Measurements from ENCODE around the gene AFAP1. TPM values are rescaled to one million over a fixed set of nuclear protein-coding genes. Genes with fewer than 3 reads are reported as not detected.

The AFAP1 gene
- total RNA-seq, 4 donors from 2014 or later, result 4.4 to 16.6 (median 10.7) TPM

GRCh38 chr4:7847206-7847605, 92.5 kb downstream of the AFAP1 start:
- intact Hi-C loops (cut with DNase I), result no loop called here

DNA sequence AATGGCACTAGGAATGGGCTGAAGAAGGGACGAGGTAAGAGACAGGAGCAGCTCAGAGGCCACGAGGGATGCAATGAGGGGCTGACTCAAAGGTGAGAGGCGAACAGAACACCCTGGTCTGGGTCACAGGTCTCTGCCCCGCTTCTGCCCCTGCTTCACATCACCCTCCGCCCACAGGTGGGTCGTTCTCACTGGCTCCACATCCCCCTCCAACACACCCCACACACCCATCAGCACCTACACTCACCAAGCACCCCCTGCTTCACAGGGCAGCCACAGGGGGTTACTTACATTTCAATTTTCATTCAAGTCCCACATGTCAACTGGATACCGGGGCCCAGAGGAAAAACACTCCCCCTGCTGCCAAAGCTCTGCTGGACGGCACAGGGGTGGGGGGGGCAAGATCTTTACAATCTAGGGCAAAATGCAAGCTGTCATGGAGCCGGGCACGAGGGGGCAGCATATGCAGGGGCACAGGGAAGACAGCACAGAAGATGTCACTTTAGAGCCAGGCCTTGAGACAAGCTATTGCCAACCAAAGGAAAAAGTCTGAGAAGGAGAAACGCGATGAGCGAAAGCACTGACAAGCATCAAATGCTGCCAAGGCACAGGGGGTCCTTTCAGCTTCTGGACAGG, 94.0 kb downstream of the AFAP1 start:
- WGBS, 2 donors, result 79% methylated on average over 10 to 12 of the region's 13 CpGs
- intact Hi-C loops (cut with DNase I), result no loop called here

More at GRCh38 chr4:7847206-7847605, 92.5 kb downstream of the AFAP1 start:
- DNase-seq, result no peak
- 78 to 80% methylated on average over 6 of the region's 6 CpGs for WGBS, 2 donors
- H3K27ac ChIP-seq, result no peak overlapping the region
- no peak overlapping the region for H3K4me3 ChIP-seq
- TF ChIP-seq POLR2A (IDR thresholded peaks at IDR 0.05) (no peak), CTCF (IDR thresholded peaks at IDR 0.05) (no peak)
- H3K9me3 ChIP-seq, result no peaks in the 10 kb centered on the region
- H3K4me1 ChIP-seq, result peaks cover 0 to 28% (median 21%) of the 10 kb centered on the region in 3 donors
- H3K36me3 ChIP-seq, result peaks cover 0 to 17% (median 0%) of the 10 kb centered on the region in 3 donors
- H3K27me3 ChIP-seq, result no peaks in the 10 kb centered on the region

DNA sequence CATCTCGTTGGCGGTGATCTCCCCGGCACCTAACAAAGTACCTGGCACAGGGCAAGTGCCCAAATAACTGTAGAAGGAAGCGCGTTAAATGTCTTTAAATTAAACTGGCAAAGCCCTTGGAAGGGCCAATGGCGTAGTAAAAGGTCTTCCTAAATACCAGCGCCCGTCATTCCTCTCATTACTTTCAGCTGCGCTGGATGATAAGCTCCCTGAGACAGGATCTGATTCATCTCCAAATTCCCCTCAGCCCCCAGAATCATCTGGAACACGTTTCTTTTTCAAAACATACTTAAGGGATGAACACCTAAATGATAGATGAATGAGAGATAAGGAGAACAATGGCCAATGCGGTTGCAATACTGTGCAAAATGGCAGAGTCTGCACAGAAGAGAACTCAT, 95.1 kb downstream of the AFAP1 start:
- 42 to 72% methylated on average over 8 of the region's 11 CpGs for WGBS, 2 donors
- TF ChIP-seq POLR2A (IDR thresholded peaks at IDR 0.05), result no peak
- peak in 1 of 6 experiments; percentile 2 for TF ChIP-seq CTCF (IDR thresholded peaks at IDR 0.05)
- Histone ChIP-seq H3K9me3 (no peaks in the 10 kb centered on the region), H3K4me3 (no peak overlapping the region), H3K27ac (peak overlapping the region in 3 of 4 donors; percentile 83 to 93 (median 89)), H3K27me3 (no peaks in the 10 kb centered on the region), H3K36me3 (peaks cover 0 to 17% (median 0%) of the 10 kb centered on the region in 3 donors), H3K4me1 (peaks cover 0 to 43% (median 26%) of the 10 kb centered on the region in 3 donors)
- no peak for DNase-seq
- intact Hi-C loops (cut with DNase I), result no loop called here

More for the DNA sequence above, 94.0 kb downstream of the AFAP1 start:
- no peak for DNase-seq
- Histone ChIP-seq H3K27ac (peak overlapping the region in 1 of 4 donors; percentile 44), H3K4me1 (peaks cover 0 to 43% (median 26%) of the 10 kb centered on the region in 3 donors), H3K36me3 (peaks cover 0 to 17% (median 0%) of the 10 kb centered on the region in 3 donors), H3K4me3 (no peak overlapping the region), H3K9me3 (no peaks in the 10 kb centered on the region), H3K27me3 (no peaks in the 10 kb centered on the region)
- TF ChIP-seq POLR2A (IDR thresholded peaks at IDR 0.05) (no peak), CTCF (IDR thresholded peaks at IDR 0.05) (no peak)

- Histone ChIP-seq H3K9me3 (no peaks in the 10 kb centered on the region), H3K27ac (peak overlapping the region; percentile 66 to 93 (median 86)), H3K27me3 (no peaks in the 10 kb centered on the region), H3K4me1 (peaks cover 0 to 43% (median 26%) of the 10 kb centered on the region in 3 donors), H3K36me3 (peaks cover 0 to 20% (median 0%) of the 10 kb centered on the region in 3 donors), H3K4me3 (no peak overlapping the region)
- no peak for DNase-seq
- 52 to 90% methylated on average over 2 to 8 of the region's 11 CpGs for WGBS, 2 donors
- intact Hi-C loops (cut with DNase I), result no loop called here
- TF ChIP-seq CTCF (IDR thresholded peaks at IDR 0.05) (peak in 5 of 6 experiments; percentile 46 to 71 (median 60)), POLR2A (IDR thresholded peaks at IDR 0.05) (no peak)
Measured at GRCh38 chr4:7843831-7844593, 95.6 kb downstream of the AFAP1 start.

All from esophagus squamous epithelium (tissue), 5 donors.